Measurements from ENCODE around the gene PUS7L.
"Not testable (repeated sequence)": the region's sequence is repeated elsewhere in the genome, so short reads cannot be mapped to it uniquely, and the experiment has no call there.

PUS7L gene

GRCh38 chr12:43758247-43758727 is 303 bp downstream of the PUS7L start:
- no peak for TF ChIP-seq Cebpa-rat (IDR thresholded peaks at IDR 0.05)
- H3K27ac ChIP-seq, result peak overlapping the region; percentile 53 to 93 (median 88); a peak in 21 of 22 replicates
- H3K36me3 ChIP-seq, result peaks cover 10 to 28% (median 24%) of the 10 kb centered on the region in 11 experiments; a peak in 20 of 22 replicates
- peaks cover 0 to 23% (median 0%) of the 10 kb centered on the region in 11 experiments; a peak in 8 of 22 replicates for H4K20me1 ChIP-seq
- H3K9me3 ChIP-seq (replicated peaks in 1 of 11), result peaks cover 0 to 4% (median 0%) of the 10 kb centered on the region in 11 experiments; a peak in 2 of 22 replicates
- no peaks in the 10 kb centered on the region for H3K27me3 ChIP-seq
- H3K4me3 ChIP-seq, result peak overlapping the region; percentile 76 to 89 (median 82)
- peak overlapping the region; percentile 83 to 92 (median 88) for H3K9ac ChIP-seq
- H3K4me2 ChIP-seq, result peak overlapping the region; percentile 75 to 96 (median 87)
- H3K4me1 ChIP-seq, result peaks cover 24 to 57% (median 47%) of the 10 kb centered on the region in 10 experiments

- H3K9me3 ChIP-seq (replicated peaks in 1 of 11), result peaks cover 5 to 14% (median 9%) of the 10 kb centered on the region in 11 experiments; a peak in 17 of 22 replicates
- no peak overlapping the region for H3K9ac ChIP-seq
- 0 out of 22 replicates have a peak, but pooled peaks cover 0 to 5% (median 0%) of the 10 kb centered on the region in 11 experiments for H4K20me1 ChIP-seq
- H3K4me1 ChIP-seq, result peaks cover 8 to 25% (median 17%) of the 10 kb centered on the region in 10 experiments
- H3K36me3 ChIP-seq, result peaks cover 24 to 51% (median 40%) of the 10 kb centered on the region in 11 experiments
- H3K4me3 ChIP-seq, result no peak overlapping the region
- H3K4me2 ChIP-seq, result peak overlapping the region in 4 of 11 experiments; percentile 14 to 43 (median 24); a peak in 3 of 22 replicates
- H3K27ac ChIP-seq, result no peak overlapping the region
- no peaks in the 10 kb centered on the region for H3K27me3 ChIP-seq
- TF ChIP-seq Cebpa-rat (IDR thresholded peaks at IDR 0.05), result no peak
Measured at GRCh38 chr12:43754015-43754414, 4.6 kb downstream of the PUS7L start.

GRCh38 chr12:43751360-43751759 is 7.2 kb downstream of the PUS7L start:
- not testable (repeated sequence) for H3K9ac ChIP-seq, H3K4me3 ChIP-seq, H3K4me1 ChIP-seq, H3K27me3 ChIP-seq, H3K4me2 ChIP-seq, H3K27ac ChIP-seq, H4K20me1 ChIP-seq
- H3K9me3 ChIP-seq (replicated peaks in 1 of 11), result peaks cover 5 to 14% (median 9%) of the 10 kb centered on the region in 11 experiments; a peak in 17 of 22 replicates
- peaks cover 26 to 74% (median 53%) of the 10 kb centered on the region in 11 experiments for H3K36me3 ChIP-seq

GRCh38 chr12:43750814-43751213 is 7.8 kb downstream of the PUS7L start:
- TF ChIP-seq Cebpa-rat (IDR thresholded peaks at IDR 0.05), result peak in 5 of 11 experiments; percentile 38 to 68 (median 55); a peak in 8 of 22 replicates
- H3K4me2 ChIP-seq, result no peak overlapping the region
- no peaks in the 10 kb centered on the region for H3K27me3 ChIP-seq
- H3K9ac ChIP-seq, result no peak overlapping the region
- H3K36me3 ChIP-seq, result peaks cover 30 to 79% (median 56%) of the 10 kb centered on the region in 11 experiments
- no peak overlapping the region for H3K27ac ChIP-seq
- H3K9me3 ChIP-seq (replicated peaks in 1 of 11), result peaks cover 5 to 14% (median 9%) of the 10 kb centered on the region in 11 experiments; a peak in 17 of 22 replicates
- 0 out of 22 replicates have a peak, but pooled peaks cover 0 to 5% (median 0%) of the 10 kb centered on the region in 11 experiments for H4K20me1 ChIP-seq
- no peak overlapping the region for H3K4me3 ChIP-seq
- peaks cover 0 to 8% (median 3%) of the 10 kb centered on the region in 10 experiments; a peak in 7 of 20 replicates for H3K4me1 ChIP-seq

GRCh38 chr12:43749016-43749415 is 9.6 kb downstream of the PUS7L start:
- Histone ChIP-seq H4K20me1 (0 out of 22 replicates have a peak, but pooled peaks cover 0 to 5% (median 0%) of the 10 kb centered on the region in 11 experiments), H3K9ac (no peak overlapping the region), H3K4me1 (peaks cover 0 to 8% (median 3%) of the 10 kb centered on the region in 10 experiments; a peak in 7 of 20 replicates), H3K4me2 (no peak overlapping the region), H3K9me3 (replicated peaks in 1 of 11) (peaks cover 7 to 18% (median 9%) of the 10 kb centered on the region in 11 experiments; a peak in 17 of 22 replicates), H3K27ac (no peak overlapping the region), H3K27me3 (no peaks in the 10 kb centered on the region), H3K36me3 (peaks cover 40 to 79% (median 61%) of the 10 kb centered on the region in 11 experiments), H3K4me3 (no peak overlapping the region)
- no peak for TF ChIP-seq Cebpa-rat (IDR thresholded peaks at IDR 0.05)

GRCh38 chr12:43744826-43745225 is 13.8 kb downstream of the PUS7L start:
- Histone ChIP-seq H3K4me2 (no peak overlapping the region), H3K36me3 (peaks cover 62 to 97% (median 76%) of the 10 kb centered on the region in 11 experiments), H3K4me1 (no peaks in the 10 kb centered on the region), H3K27ac (no peak overlapping the region), H3K4me3 (no peak overlapping the region), H4K20me1 (0 out of 22 replicates have a peak, but pooled peaks cover 0 to 5% (median 0%) of the 10 kb centered on the region in 11 experiments), H3K9me3 (replicated peaks in 1 of 11) (peaks cover 0 to 10% (median 0%) of the 10 kb centered on the region in 11 experiments; a peak in 1 of 22 replicates), H3K9ac (no peak overlapping the region), H3K27me3 (no peaks in the 10 kb centered on the region)
- no peak for TF ChIP-seq Cebpa-rat (IDR thresholded peaks at IDR 0.05)

- Histone ChIP-seq H3K4me2 (no peak overlapping the region), H3K27me3 (no peaks in the 10 kb centered on the region), H3K27ac (no peak overlapping the region), H3K36me3 (peaks cover 54 to 96% (median 76%) of the 10 kb centered on the region in 11 experiments), H3K9ac (no peak overlapping the region), H3K9me3 (replicated peaks in 1 of 11) (peaks cover 0 to 10% (median 0%) of the 10 kb centered on the region in 11 experiments; a peak in 1 of 22 replicates), H3K4me3 (no peak overlapping the region), H3K4me1 (no peaks in the 10 kb centered on the region), H4K20me1 (no peaks in the 10 kb centered on the region)
- no peak for TF ChIP-seq Cebpa-rat (IDR thresholded peaks at IDR 0.05)
Measured at GRCh38 chr12:43742106-43742505, 16.5 kb downstream of the PUS7L start.

GRCh38 chr12:43740511-43741100 is 18.0 kb downstream of the PUS7L start:
- Histone ChIP-seq H3K27ac (no peak overlapping the region), H3K36me3 (peaks cover 59 to 98% (median 78%) of the 10 kb centered on the region in 11 experiments), H3K9ac (no peak overlapping the region), H3K4me1 (no peaks in the 10 kb centered on the region), H3K4me2 (no peak overlapping the region), H3K27me3 (no peaks in the 10 kb centered on the region), H3K9me3 (replicated peaks in 1 of 11) (peaks cover 0 to 10% (median 0%) of the 10 kb centered on the region in 11 experiments; a peak in 1 of 22 replicates), H4K20me1 (no peaks in the 10 kb centered on the region), H3K4me3 (no peak overlapping the region)
- TF ChIP-seq Cebpa-rat (IDR thresholded peaks at IDR 0.05), result no peak

- H3K4me2 ChIP-seq, result no peak overlapping the region
- H3K36me3 ChIP-seq, result peaks cover 44 to 94% (median 67%) of the 10 kb centered on the region in 11 experiments
- no peak overlapping the region for H3K27ac ChIP-seq
- no peak overlapping the region for H3K9ac ChIP-seq
- no peaks in the 10 kb centered on the region for H4K20me1 ChIP-seq
- no peaks in the 10 kb centered on the region for H3K27me3 ChIP-seq
- no peaks in the 10 kb centered on the region for H3K4me1 ChIP-seq
- TF ChIP-seq Cebpa-rat (IDR thresholded peaks at IDR 0.05), result no peak
- no peak overlapping the region for H3K4me3 ChIP-seq
- no peaks in the 10 kb centered on the region for H3K9me3 ChIP-seq (replicated peaks in 1 of 11)
Measured at GRCh38 chr12:43737646-43738045, 20.9 kb downstream of the PUS7L start.

Measured in BLaER1 treated with 17β-estradiol and CSF1 and Interleukin-3, amounts not matched to agents 10 nM and 100 nM (cell line).